ENCODE data around the gene WWC2.

The WWC2 gene

GRCh38 chr4:183362916-183363542, 264.0 kb downstream of the WWC2 start:
- no peak for DNase-seq

- peak; percentile 83 for DNase-seq
Observed at GRCh38 chr4:183364025-183364424, 265.0 kb downstream of the WWC2 start.

DNA sequence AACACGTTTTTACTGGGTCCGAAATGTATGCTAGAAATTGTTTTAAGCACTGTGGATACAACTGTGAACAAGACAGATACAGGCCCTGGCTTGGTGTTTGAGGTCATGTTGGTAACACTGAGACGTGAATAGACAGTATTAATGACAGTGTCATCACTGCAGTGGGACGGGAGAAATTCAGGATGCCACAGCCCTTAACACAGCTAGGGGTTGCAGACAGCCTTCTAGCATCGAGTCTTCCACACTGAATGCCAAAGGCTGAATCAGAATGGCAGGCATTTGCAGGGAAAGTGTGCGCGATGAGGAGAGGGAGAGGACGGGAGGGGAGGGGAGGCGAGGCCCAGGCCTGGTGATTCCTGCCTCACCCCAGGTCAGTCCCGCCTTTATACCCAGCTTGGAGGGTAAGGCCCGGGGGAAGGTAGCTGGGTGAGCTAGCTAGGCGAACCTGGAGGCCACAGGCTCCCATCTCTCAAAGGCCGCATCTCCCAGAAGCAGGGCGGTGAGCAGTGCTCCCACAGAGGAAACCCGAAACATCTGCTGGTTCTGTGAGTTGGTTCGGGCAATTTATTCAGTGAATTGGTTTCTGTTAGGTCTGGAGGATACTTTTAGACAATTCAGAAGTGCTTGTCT, 267.3 kb downstream of the WWC2 start:
- DNase-seq, result no peak

DNA sequence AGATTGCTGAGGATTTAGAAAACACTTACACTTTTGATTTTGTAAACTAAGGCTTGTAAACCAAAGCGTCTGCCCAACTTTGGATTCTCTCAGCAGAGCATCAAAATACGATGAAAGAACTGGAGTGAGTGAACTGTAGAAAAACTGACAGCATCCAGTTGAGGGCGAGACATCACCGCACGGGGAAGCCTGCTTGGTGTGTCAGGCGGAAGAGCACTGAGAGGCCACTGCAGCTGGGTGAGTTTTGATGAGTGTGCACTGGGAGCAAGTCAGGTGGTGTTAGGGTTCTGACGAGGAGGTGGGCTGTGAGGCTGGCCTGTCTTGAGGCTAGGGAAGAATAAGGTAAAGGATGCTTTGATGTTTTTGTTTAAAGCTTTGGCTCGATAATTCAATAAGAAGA, 270.0 kb downstream of the WWC2 start:
- no peak for DNase-seq
